Astrocyte (in vitro differentiated cells and primary cell): ENCODE results near the gene TMEM198. TPM values are rescaled to one million over a fixed set of nuclear protein-coding genes. Genes with fewer than 3 reads are reported as not detected.

Experiments
- DNase-seq: peaks from one replicate; pipeline ENCODE4 v3.0.0-alpha.2; 2010; ENCODE audit warnings: low read depth
- FAIRE-seq: peaks from 2 replicates; lab custom pipeline; 2011; peaks lifted over from hg19 to GRCh38; lab: Jason Lieb, UNC
- H2AFZ ChIP-seq: 2 replicates; pipeline ENCODE4 v1.6.0; 2012; ENCODE audit warnings: low read depth, low read length, inconsistent platforms
- H3K27ac ChIP-seq: 2 replicates; pipeline ENCODE4 v1.5.1; 2011; ENCODE audit warnings: low read depth, low read length, inconsistent platforms
- H3K27me3 ChIP-seq: 2 replicates; pipeline ENCODE4 v1.6.0; 2011; ENCODE audit warnings: low read length, inconsistent platforms; ENCODE audit not compliant: insufficient read depth
- H3K36me3 ChIP-seq: 2 replicates; pipeline ENCODE4 v1.5.1; 2011; ENCODE audit warnings: low read length, inconsistent platforms; ENCODE audit not compliant: insufficient read depth
- H3K4me1 ChIP-seq: 2 replicates; pipeline ENCODE4 v1.5.1; 2011; ENCODE audit warnings: low read length, inconsistent platforms; ENCODE audit not compliant: insufficient read depth
- H3K4me2 ChIP-seq: 2 replicates; pipeline ENCODE4 v1.6.0; 2012; ENCODE audit warnings: low read length, inconsistent platforms
- H3K4me3 ChIP-seq: 2 replicates; pipeline ENCODE4 v1.5.1; 2011; ENCODE audit warnings: low read depth, mild to moderate bottlenecking, low read length, inconsistent platforms; ENCODE audit not compliant: insufficient read depth
- H3K79me2 ChIP-seq: 2 replicates; pipeline ENCODE4 v1.6.0; 2012; ENCODE audit warnings: mild to moderate bottlenecking, low read length, inconsistent platforms; ENCODE audit not compliant: insufficient read depth
- H3K9ac ChIP-seq: 2 replicates; pipeline ENCODE4 v1.6.0; 2012; ENCODE audit warnings: mild to moderate bottlenecking, low read length, inconsistent platforms
- H3K9me3 ChIP-seq: 2 replicates; pipeline ENCODE4 v1.5.1; 2012; ENCODE audit warnings: low read depth, mild to moderate bottlenecking, low read length, inconsistent platforms; ENCODE audit not compliant: insufficient read depth
- H4K20me1 ChIP-seq: 2 replicates; pipeline ENCODE4 v1.6.0; 2012; ENCODE audit warnings: low read length, inconsistent platforms; ENCODE audit not compliant: insufficient read depth
- H3K27ac Mint-ChIP-seq: one replicate; pipeline ENCODE4 v1.8.0; 2021; ENCODE audit warnings: mild to moderate bottlenecking, mixed read lengths; ENCODE audit not compliant: unreplicated experiment
- H3K27me3 Mint-ChIP-seq: one replicate; pipeline ENCODE4 v1.8.0; 2021; ENCODE audit warnings: low read depth, mixed read lengths; ENCODE audit not compliant: unreplicated experiment
- H3K36me3 Mint-ChIP-seq: one replicate; pipeline ENCODE4 v1.8.0; 2021; ENCODE audit warnings: low read depth, mixed read lengths; ENCODE audit not compliant: unreplicated experiment
- H3K4me1 Mint-ChIP-seq: one replicate; pipeline ENCODE4 v1.8.0; 2021; ENCODE audit warnings: low read depth, mixed read lengths; ENCODE audit not compliant: unreplicated experiment
- H3K4me3 Mint-ChIP-seq: one replicate; pipeline ENCODE4 v1.8.0; 2021; ENCODE audit warnings: mild to moderate bottlenecking, moderate library complexity, mixed read lengths; ENCODE audit not compliant: unreplicated experiment
- H3K9me3 Mint-ChIP-seq: one replicate; pipeline ENCODE4 v1.8.0; 2021; ENCODE audit warnings: mild to moderate bottlenecking, mixed read lengths; ENCODE audit not compliant: unreplicated experiment
- CTCF ChIP-seq: IDR thresholded peaks from 2 replicates; pipeline ENCODE4 v1.5.1; 2011; ENCODE audit warnings: low read depth, mild to moderate bottlenecking, inconsistent platforms, low read length, moderate library complexity; ENCODE audit not compliant: insufficient read depth
- EZH2 ChIP-seq: IDR thresholded peaks from 2 replicates; pipeline ENCODE4 v1.6.1; 2012; ENCODE audit warnings: mild to moderate bottlenecking, low read length, inconsistent platforms; ENCODE audit not compliant: insufficient read depth
- total RNA-seq: library from RNA; stranded (reverse); gene quantifications from 2 replicates; pipeline ENCODE4 v1.2.1, GENCODE V29; 2021

Gene TMEM198
- total RNA-seq, 1 donor from 2014 or later = 3.8 TPM

- no peak overlapping the region for H2AFZ ChIP-seq
- no peaks in the 10 kb centered on the region for H4K20me1 ChIP-seq
- H3K27ac ChIP-seq = no peak overlapping the region
- no peak for TF ChIP-seq EZH2
- no peak for TF ChIP-seq CTCF
- no peaks in the 10 kb centered on the region for H3K9me3 Mint-ChIP-seq
- peaks cover 45% of the 10 kb centered on the region for H3K27me3 Mint-ChIP-seq
- H3K27me3 ChIP-seq = peaks cover 34% of the 10 kb centered on the region
- DNase-seq (no peak), FAIRE-seq (no peak)
- H3K9ac ChIP-seq = no peak overlapping the region
- H3K9me3 ChIP-seq = no peaks in the 10 kb centered on the region
- H3K4me1 ChIP-seq = peaks cover 16% of the 10 kb centered on the region
- H3K27ac Mint-ChIP-seq = peak overlapping the region; percentile 50
- H3K79me2 ChIP-seq = no peaks in the 10 kb centered on the region
- H3K4me1 Mint-ChIP-seq = peaks cover 30% of the 10 kb centered on the region
- H3K4me3 ChIP-seq = no peak overlapping the region
- peak overlapping the region; percentile 44 for H3K4me2 ChIP-seq
- no peaks in the 10 kb centered on the region for H3K36me3 Mint-ChIP-seq
- H3K4me3 Mint-ChIP-seq = peak overlapping the region; percentile 4
- no peaks in the 10 kb centered on the region for H3K36me3 ChIP-seq
Measured at GRCh38 chr2:219513787-219514186, 30.0 kb upstream of the TMEM198 start.

- peak within 1 kb of the TSS; percentile 44 for H3K4me2 ChIP-seq
- H3K27ac Mint-ChIP-seq = peak within 1 kb of the TSS; percentile 50
- H3K27me3 ChIP-seq = peaks cover 34% of the 10 kb centered on the region
- DNase-seq (no peak), FAIRE-seq (no peak)
- H3K36me3 Mint-ChIP-seq = no peaks in the 10 kb centered on the region
- no peak within 1 kb of the TSS for H3K27ac ChIP-seq
- H3K9me3 Mint-ChIP-seq = no peaks in the 10 kb centered on the region
- TF ChIP-seq EZH2 (no peak), CTCF (no peak)
- peaks cover 16% of the 10 kb centered on the region for H3K4me1 ChIP-seq
- peak within 1 kb of the TSS; percentile 4 for H3K4me3 Mint-ChIP-seq
- H3K9me3 ChIP-seq = no peaks in the 10 kb centered on the region
- no peaks in the 10 kb centered on the region for H4K20me1 ChIP-seq
- no peaks in the 10 kb centered on the region for H3K36me3 ChIP-seq
- H2AFZ ChIP-seq = no peak within 1 kb of the TSS
- H3K9ac ChIP-seq = no peak within 1 kb of the TSS
- no peak within 1 kb of the TSS for H3K4me3 ChIP-seq
- H3K79me2 ChIP-seq = no peaks in the 10 kb centered on the region
- H3K27me3 Mint-ChIP-seq = peaks cover 45% of the 10 kb centered on the region
- H3K4me1 Mint-ChIP-seq = peaks cover 30% of the 10 kb centered on the region
Measured at GRCh38 chr2:219514196-219514761, 29.5 kb upstream of the TMEM198 start, which contains the start of gene ASIC4. Gene ASIC4, plus strand, starts transcription at chr2:219514482. Its CDS starts 243 bp downstream, at chr2:219514725.

DNA sequence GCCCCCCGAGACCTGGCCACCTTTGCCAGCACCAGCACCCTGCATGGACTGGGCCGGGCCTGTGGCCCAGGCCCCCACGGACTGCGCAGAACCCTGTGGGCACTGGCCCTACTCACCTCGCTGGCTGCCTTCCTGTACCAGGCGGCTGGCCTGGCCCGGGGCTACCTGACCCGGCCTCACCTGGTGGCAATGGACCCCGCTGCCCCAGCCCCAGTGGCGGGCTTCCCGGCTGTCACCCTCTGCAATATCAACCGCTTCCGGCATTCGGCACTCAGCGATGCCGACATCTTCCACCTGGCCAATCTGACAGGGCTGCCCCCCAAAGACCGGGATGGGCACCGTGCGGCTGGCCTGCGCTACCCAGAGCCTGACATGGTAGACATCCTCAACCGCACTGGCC, 29.0 kb upstream of the TMEM198 start:
- Histone ChIP-seq H3K79me2 (no peaks in the 10 kb centered on the region), H4K20me1 (no peaks in the 10 kb centered on the region), H3K9me3 (no peaks in the 10 kb centered on the region), H3K27ac (no peak overlapping the region), H3K9ac (no peak overlapping the region), H3K4me2 (no peak overlapping the region), H3K4me3 (no peak overlapping the region), H2AFZ (no peak overlapping the region), H3K4me1 (peaks cover 11% of the 10 kb centered on the region), H3K36me3 (no peaks in the 10 kb centered on the region), H3K27me3 (peaks cover 34% of the 10 kb centered on the region)
- Mint-ChIP-seq H3K36me3 (no peaks in the 10 kb centered on the region), H3K4me3 (no peak overlapping the region), H3K4me1 (peaks cover 27% of the 10 kb centered on the region), H3K9me3 (no peaks in the 10 kb centered on the region), H3K27ac (no peak overlapping the region), H3K27me3 (peaks cover 47% of the 10 kb centered on the region)
- TF ChIP-seq CTCF (no peak), EZH2 (no peak)
- FAIRE-seq = no peak
- no peak for DNase-seq
